OCI-LY7 (cell line): Measurements from ENCODE around the gene DAPK2. TPM values are rescaled to one million over a fixed set of nuclear protein-coding genes. Genes with fewer than 3 reads are reported as not detected.

Source experiments
- BruUV-seq: library from RNA; stranded (reverse); fragments of 400-500 nt; replicated peaks from 2 replicates; lab custom pipeline; 2021; lab: Mats Ljungman, UMichigan
- CTCF ChIA-PET: fragments of 300-600 bp; sonication (Branson Sonifier 250); formaldehyde crosslinking; loops from one replicate; lab custom pipeline; 2022; ENCODE audit warnings: antibody characterized with exemption; ENCODE audit not compliant: unreplicated experiment; lab: Charles Lee
- POLR2A ChIA-PET: fragments of 300-600 bp; sonication (Branson Sonifier 250); formaldehyde crosslinking; loops from one replicate; lab custom pipeline; 2022; ENCODE audit warnings: antibody characterized with exemption; lab: Charles Lee
- DNase-seq: peaks from one replicate; pipeline ENCODE4 v3.0.0-alpha.2; 2015; ENCODE audit warnings: low spot score
- H2AFZ ChIP-seq: fragments of 200-600 bp; sonication (generic), shearing (Covaris generic); 2 replicates; pipeline ENCODE4 v1.6.1; 2014; ENCODE audit warnings: mild to moderate bottlenecking, antibody characterized with exemption, low read length, moderate library complexity
- H3K27ac ChIP-seq: fragments of 200-600 bp; sonication (generic); 2 replicates; pipeline ENCODE4 v1.5.1; 2014; ENCODE audit warnings: mixed run types, low read depth, mild to moderate bottlenecking, moderate library complexity, low read length, inconsistent platforms; ENCODE audit not compliant: poor library complexity, severe bottlenecking
- H3K36me3 ChIP-seq: fragments of 200-600 bp; sonication (generic); 2 replicates; pipeline ENCODE4 v1.6.1; 2014; ENCODE audit warnings: mild to moderate bottlenecking, antibody characterized with exemption, low read length, moderate library complexity, mixed read lengths; ENCODE audit not compliant: insufficient read depth
- H3K4me1 ChIP-seq: fragments of 200-600 bp; sonication (generic); 2 replicates; pipeline ENCODE4 v1.5.1; 2014; ENCODE audit warnings: mild to moderate bottlenecking, low read length; ENCODE audit not compliant: insufficient read depth, poor library complexity, severe bottlenecking
- H3K4me2 ChIP-seq: fragments of 200-600 bp; sonication (generic); 2 replicates; pipeline ENCODE4 v1.6.1; 2014; ENCODE audit warnings: mild to moderate bottlenecking, low read length
- H3K4me3 ChIP-seq: fragments of 200-600 bp; sonication (generic); 2 replicates; pipeline ENCODE4 v1.5.1; 2014; ENCODE audit warnings: mild to moderate bottlenecking, low read depth, low read length; ENCODE audit not compliant: poor library complexity, severe bottlenecking
- H3K79me2 ChIP-seq: fragments of 200-600 bp; sonication (generic); 2 replicates; pipeline ENCODE4 v1.6.1; 2016; ENCODE audit warnings: low read depth, mild to moderate bottlenecking, low read length, moderate library complexity, mixed read lengths; ENCODE audit not compliant: insufficient read depth
- H3K9me2 ChIP-seq: fragments of 200-600 bp; sonication (generic); 2 replicates; pipeline ENCODE4 v1.6.1; 2016; ENCODE audit warnings: mild to moderate bottlenecking, low read length, mixed read lengths; ENCODE audit not compliant: insufficient read depth
- H3K9me3 ChIP-seq: fragments of 200-600 bp; sonication (generic); 2 replicates; pipeline ENCODE4 v1.6.1; 2014; ENCODE audit warnings: mild to moderate bottlenecking, mixed run types, low read length, mixed read lengths
- H4K20me1 ChIP-seq: fragments of 200-600 bp; sonication (generic); 2 replicates; pipeline ENCODE4 v1.6.1; 2014; ENCODE audit warnings: mild to moderate bottlenecking, antibody characterized with exemption, low read length, moderate library complexity, mixed read lengths; ENCODE audit not compliant: insufficient read depth
- CTCF ChIP-seq: fragments of 200-600 bp; sonication (generic); conservative IDR thresholded peaks from 2 replicates; pipeline ENCODE4 v1.5.1; 2014; ENCODE audit warnings: mild to moderate bottlenecking, antibody characterized with exemption, low read length, moderate library complexity, mixed read lengths
- EZH2phosphoT487 ChIP-seq: fragments of 200-600 bp; sonication (generic); IDR thresholded peaks from 2 replicates; pipeline ENCODE4 v1.6.1; 2018; ENCODE audit warnings: low read depth, borderline replicate concordance, mild to moderate bottlenecking, mixed run types, antibody characterized with exemption, low read length, moderate library complexity, mixed read lengths
- intact Hi-C: fragments of 100-400 bp; cut with micrococcal nuclease; formaldehyde crosslinking; loops from one replicate; pipeline ENCODE4 v1.10.0; 2022; ENCODE audit not compliant: unreplicated experiment
- total RNA-seq, 2 experiments: library from RNA; depleted of rRNA in 1 of 2; stranded (reverse); fragments of >200 nt in 1 of 2; shearing (Covaris generic) in 1 of 2; gene quantifications; 2 replicates each; pipeline ENCODE4 v1.2.3, GENCODE V29; 2014 to 2022

The DAPK2 gene
- total RNA-seq, 2 experiments from 2014 or later, result 0.36 to 1.2 TPM

GRCh38 chr15:63891079-63891767 is 155.1 kb downstream of the DAPK2 start:
- no peaks in the 10 kb centered on the region for H3K36me3 ChIP-seq
- H3K4me2 ChIP-seq, result no peak overlapping the region
- CTCF ChIA-PET, result interaction anchor here (1.0 kb wide), 1 partner anchor 119 kb away, joined by 4 read pairs; no protein-coding TSS in a partner anchor
- H3K27ac ChIP-seq, result no peak overlapping the region
- intact Hi-C loops, result loop anchor here (1.0 to 10.0 kb wide), 5 partner anchors 58 to 426 kb away; partner anchors contain the start of gene HERC1
- peaks cover 20% of the 10 kb centered on the region for H3K4me1 ChIP-seq
- H3K9me2 ChIP-seq, result no peaks in the 10 kb centered on the region
- peak; percentile 75 for DNase-seq
- no peak overlapping the region for H3K4me3 ChIP-seq
- H3K79me2 ChIP-seq, result no peaks in the 10 kb centered on the region
- BruUV-seq, result no TSS peak
- no peak overlapping the region for H2AFZ ChIP-seq
- no peaks in the 10 kb centered on the region for H3K9me3 ChIP-seq
- POLR2A ChIA-PET, result interaction anchor here (0.6 kb wide), 1 partner anchor 426 kb away, joined by 4 read pairs; no protein-coding TSS in a partner anchor
- TF ChIP-seq CTCF, result peak; percentile 99
- TF ChIP-seq EZH2phosphoT487, result no peak
- H4K20me1 ChIP-seq, result no peaks in the 10 kb centered on the region

DNA sequence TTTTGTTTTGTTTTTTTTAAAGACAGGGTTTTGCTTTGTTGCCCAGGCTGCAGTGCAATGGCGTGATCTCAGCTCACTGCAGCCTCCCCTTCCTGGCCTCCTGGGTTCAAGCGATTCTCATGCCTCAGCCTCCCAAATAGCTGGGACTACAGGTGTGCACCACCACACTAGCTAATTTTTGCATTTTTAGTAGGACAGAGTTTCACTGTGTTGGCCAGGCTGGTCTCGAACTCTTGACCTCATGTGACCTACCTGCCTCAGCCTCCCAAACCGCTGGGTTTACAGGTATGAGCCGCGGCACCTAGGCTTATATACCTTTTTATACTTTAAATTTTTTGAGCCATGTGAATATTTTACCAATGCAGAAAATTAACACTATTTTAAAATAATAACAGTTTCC is 155.7 kb downstream of the DAPK2 start:
- BruUV-seq, result no TSS peak
- Histone ChIP-seq H3K4me2 (no peak overlapping the region), H3K27ac (no peak overlapping the region), H3K4me3 (no peak overlapping the region), H3K9me2 (no peaks in the 10 kb centered on the region), H4K20me1 (no peaks in the 10 kb centered on the region), H3K79me2 (no peaks in the 10 kb centered on the region), H2AFZ (no peak overlapping the region), H3K4me1 (peaks cover 18% of the 10 kb centered on the region), H3K9me3 (no peaks in the 10 kb centered on the region), H3K36me3 (no peaks in the 10 kb centered on the region)
- CTCF ChIA-PET, result interaction anchor here (0.6 to 0.7 kb wide), 2 partner anchors 281 to 402 kb away, joined by 3 read pairs; no protein-coding TSS in a partner anchor
- intact Hi-C loops, result loop anchor here (1.0 to 10.0 kb wide), 5 partner anchors 58 to 426 kb away; partner anchors contain the start of gene HERC1
- POLR2A ChIA-PET, result interaction anchor here (1.2 to 1.3 kb wide), 2 partner anchors 58 to 138 kb away, joined by 3 read pairs; no protein-coding TSS in a partner anchor
- TF ChIP-seq CTCF, result no peak
- no peak for TF ChIP-seq EZH2phosphoT487
- DNase-seq, result no peak
